Neural cell (in vitro differentiated cells): ENCODE data around the gene HK1.

Source experiments
- EP300 ChIP-seq: fragments of 450-650 bp; conservative IDR thresholded peaks from 2 replicates; pipeline ENCODE4 v1.6.1; 2014; ENCODE audit warnings: antibody characterized with exemption, mild to moderate bottlenecking, moderate library complexity; ENCODE audit not compliant: poor library complexity, severe bottlenecking
- MXI1 ChIP-seq: fragments of 450-650 bp; conservative IDR thresholded peaks from 2 replicates; pipeline ENCODE4 v1.6.1; 2014; ENCODE audit warnings: antibody characterized with exemption, mild to moderate bottlenecking; ENCODE audit not compliant: poor library complexity, severe bottlenecking
- TAF1 ChIP-seq: IDR thresholded peaks from 2 replicates; pipeline ENCODE4 v1.6.1; 2012; ENCODE audit warnings: low read depth
- TF ChIP-seq, protein P1 (sequence below): fragments of 450-650 bp; IDR thresholded peaks from 2 replicates; pipeline ENCODE4 v1.5.1; 2014; ENCODE audit warnings: antibody characterized with exemption, mild to moderate bottlenecking, moderate library complexity; ENCODE audit not compliant: poor library complexity, severe bottlenecking

- TF ChIP-seq TAF1 = no peak
- TF ChIP-seq, protein P1, sequence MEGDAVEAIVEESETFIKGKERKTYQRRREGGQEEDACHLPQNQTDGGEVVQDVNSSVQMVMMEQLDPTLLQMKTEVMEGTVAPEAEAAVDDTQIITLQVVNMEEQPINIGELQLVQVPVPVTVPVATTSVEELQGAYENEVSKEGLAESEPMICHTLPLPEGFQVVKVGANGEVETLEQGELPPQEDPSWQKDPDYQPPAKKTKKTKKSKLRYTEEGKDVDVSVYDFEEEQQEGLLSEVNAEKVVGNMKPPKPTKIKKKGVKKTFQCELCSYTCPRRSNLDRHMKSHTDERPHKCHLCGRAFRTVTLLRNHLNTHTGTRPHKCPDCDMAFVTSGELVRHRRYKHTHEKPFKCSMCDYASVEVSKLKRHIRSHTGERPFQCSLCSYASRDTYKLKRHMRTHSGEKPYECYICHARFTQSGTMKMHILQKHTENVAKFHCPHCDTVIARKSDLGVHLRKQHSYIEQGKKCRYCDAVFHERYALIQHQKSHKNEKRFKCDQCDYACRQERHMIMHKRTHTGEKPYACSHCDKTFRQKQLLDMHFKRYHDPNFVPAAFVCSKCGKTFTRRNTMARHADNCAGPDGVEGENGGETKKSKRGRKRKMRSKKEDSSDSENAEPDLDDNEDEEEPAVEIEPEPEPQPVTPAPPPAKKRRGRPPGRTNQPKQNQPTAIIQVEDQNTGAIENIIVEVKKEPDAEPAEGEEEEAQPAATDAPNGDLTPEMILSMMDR = no peak
- TF ChIP-seq MXI1 = no peak
- no peak for TF ChIP-seq EP300
These were observed 140.9 kb downstream of the HK1 start for GRCh38 chr10:69419096-69419743.
